Stimulated activated CD4-positive, alpha-beta T cell treated with anti-CD3 and anti-CD28 coated beads, Interleukin-4, amount 100 ng/mL, for 24 hours (primary cell): ENCODE data around the gene PLCXD3.
"Not testable (repeated sequence)": the region's sequence is repeated elsewhere in the genome, so short reads cannot be mapped to it uniquely, and the experiment has no call there.

ENCODE experiments used
- DNase-seq: peaks from one replicate; pipeline ENCODE4 v3.0.0-alpha.2; 2020

PLCXD3 gene

GRCh38 chr5:41510176-41510831 lies at the start of gene PLCXD3:
TSS of gene PLCXD3 (minus strand) at chr5:41510601. CDS start at chr5:41510526, 75 bp downstream.
- no peak for DNase-seq

GRCh38 chr5:41559184-41559583 lies 48.8 kb upstream of the PLCXD3 start:
- no peak for DNase-seq

GRCh38 chr5:41558295-41558694 lies 47.9 kb upstream of the PLCXD3 start:
- no peak for DNase-seq

- DNase-seq = no peak
These were observed 37.6 kb upstream of the PLCXD3 start for GRCh38 chr5:41547991-41548390.

GRCh38 chr5:41542183-41542582 lies 31.8 kb upstream of the PLCXD3 start:
- no peak for DNase-seq

GRCh38 chr5:41539454-41539853 lies 29.1 kb upstream of the PLCXD3 start:
- no peak for DNase-seq

GRCh38 chr5:41537581-41537980 lies 27.2 kb upstream of the PLCXD3 start:
- DNase-seq = no peak

- no peak for DNase-seq
These were observed 22.1 kb upstream of the PLCXD3 start for GRCh38 chr5:41532485-41532884.

- no peak for DNase-seq
These were observed 16.9 kb upstream of the PLCXD3 start for GRCh38 chr5:41527201-41527779.

GRCh38 chr5:41526699-41527098 lies 16.3 kb upstream of the PLCXD3 start:
- DNase-seq = no peak

GRCh38 chr5:41524174-41524573 lies 13.8 kb upstream of the PLCXD3 start:
- no peak for DNase-seq

GRCh38 chr5:41522193-41522786 lies 11.9 kb upstream of the PLCXD3 start:
- no peak for DNase-seq

- no peak for DNase-seq
These were observed 9.4 kb upstream of the PLCXD3 start for GRCh38 chr5:41519801-41520200.

- DNase-seq = no peak
These were observed 7.5 kb upstream of the PLCXD3 start for GRCh38 chr5:41517909-41518308.

GRCh38 chr5:41511241-41511640 lies 840 bp upstream of the PLCXD3 start:
- no peak for DNase-seq

- no peak for DNase-seq
These were observed 814 bp downstream of the PLCXD3 start for GRCh38 chr5:41509399-41510175.

GRCh38 chr5:41508696-41509398 lies 1.6 kb downstream of the PLCXD3 start:
- DNase-seq = no peak

GRCh38 chr5:41508186-41508585 lies 2.2 kb downstream of the PLCXD3 start:
- DNase-seq = no peak

GRCh38 chr5:41507501-41507900 lies 2.9 kb downstream of the PLCXD3 start:
- DNase-seq = no peak

GRCh38 chr5:41503860-41504259 lies 6.5 kb downstream of the PLCXD3 start:
- DNase-seq = no peak

- no peak for DNase-seq
These were observed 7.1 kb downstream of the PLCXD3 start for GRCh38 chr5:41503310-41503709.

GRCh38 chr5:41493490-41494126 lies 16.8 kb downstream of the PLCXD3 start:
- DNase-seq = not testable (repeated sequence)

GRCh38 chr5:41485533-41485932 lies 24.9 kb downstream of the PLCXD3 start:
- DNase-seq = no peak
